ENCODE results near the gene ZSWIM9.
"Not testable (repeated sequence)": the region's sequence is repeated elsewhere in the genome, so short reads cannot be mapped to it uniquely, and the experiment has no call there.

DNA sequence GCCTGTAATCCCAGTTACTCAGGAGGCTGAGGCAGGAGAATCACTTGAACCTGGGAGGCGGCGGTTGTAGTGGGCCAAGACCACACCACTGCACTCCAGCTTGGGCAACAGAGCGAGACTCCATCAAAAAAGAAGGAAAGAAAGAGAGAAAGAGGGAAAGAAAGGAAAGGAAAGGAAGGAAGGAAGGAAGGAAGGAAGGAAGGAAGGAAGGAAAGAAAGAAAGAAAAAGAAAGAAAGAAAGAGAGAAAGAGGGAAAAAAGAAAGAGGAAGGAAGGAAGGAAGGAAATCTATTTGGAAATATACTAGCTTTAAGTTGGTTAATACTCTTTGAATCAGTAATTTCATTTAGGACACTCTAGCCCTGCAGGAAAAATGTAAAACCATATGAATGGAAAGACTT is 50.3 kb downstream of the ZSWIM9 start:
- TF ChIP-seq, protein P1, sequence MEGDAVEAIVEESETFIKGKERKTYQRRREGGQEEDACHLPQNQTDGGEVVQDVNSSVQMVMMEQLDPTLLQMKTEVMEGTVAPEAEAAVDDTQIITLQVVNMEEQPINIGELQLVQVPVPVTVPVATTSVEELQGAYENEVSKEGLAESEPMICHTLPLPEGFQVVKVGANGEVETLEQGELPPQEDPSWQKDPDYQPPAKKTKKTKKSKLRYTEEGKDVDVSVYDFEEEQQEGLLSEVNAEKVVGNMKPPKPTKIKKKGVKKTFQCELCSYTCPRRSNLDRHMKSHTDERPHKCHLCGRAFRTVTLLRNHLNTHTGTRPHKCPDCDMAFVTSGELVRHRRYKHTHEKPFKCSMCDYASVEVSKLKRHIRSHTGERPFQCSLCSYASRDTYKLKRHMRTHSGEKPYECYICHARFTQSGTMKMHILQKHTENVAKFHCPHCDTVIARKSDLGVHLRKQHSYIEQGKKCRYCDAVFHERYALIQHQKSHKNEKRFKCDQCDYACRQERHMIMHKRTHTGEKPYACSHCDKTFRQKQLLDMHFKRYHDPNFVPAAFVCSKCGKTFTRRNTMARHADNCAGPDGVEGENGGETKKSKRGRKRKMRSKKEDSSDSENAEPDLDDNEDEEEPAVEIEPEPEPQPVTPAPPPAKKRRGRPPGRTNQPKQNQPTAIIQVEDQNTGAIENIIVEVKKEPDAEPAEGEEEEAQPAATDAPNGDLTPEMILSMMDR (IDR thresholded peaks at IDR 0.05; ENCODE audit: poor library complexity): not testable (repeated sequence)
- TF ChIP-seq EZH2 (IDR thresholded peaks at IDR 0.05; ENCODE audit: borderline replicate concordance): not testable (repeated sequence)
